Fibroblast of mammary gland (primary cell): ENCODE results near the gene IFIT1.

Experiments used
- DNase-seq: peaks from one replicate; pipeline ENCODE4 v3.0.0-alpha.2; 2010; ENCODE audit warnings: low read depth
- H3K4me3 ChIP-seq: 2 replicates; pipeline ENCODE4 v1.5.1; 2011; ENCODE audit warnings: low read depth, mild to moderate bottlenecking, low read length, moderate library complexity; ENCODE audit not compliant: control insufficient read depth
- CTCF ChIP-seq: conservative IDR thresholded peaks from 2 replicates; pipeline ENCODE4 v1.5.1; 2011; ENCODE audit warnings: low read depth, low read length, inconsistent platforms; ENCODE audit not compliant: control insufficient read depth, insufficient read depth

Gene IFIT1

GRCh38 chr10:89391907-89392756 is at the start of gene IFIT1:
IFIT1 (plus strand) TSS chr10:89392623; CDS start chr10:89392713, 90 bp downstream.
- peak within 1 kb of the TSS; percentile 64 for H3K4me3 ChIP-seq
- TF ChIP-seq CTCF: no peak
- DNase-seq: peak; percentile 90

- no peak for TF ChIP-seq CTCF
- no peak overlapping the region for H3K4me3 ChIP-seq
These were observed 49.2 kb upstream of the IFIT1 start for GRCh38 chr10:89343089-89343767.

GRCh38 chr10:89344156-89344555 is 48.3 kb upstream of the IFIT1 start:
- no peak for DNase-seq
- no peak for TF ChIP-seq CTCF
- no peak overlapping the region for H3K4me3 ChIP-seq

More at GRCh38 chr10:89343089-89343767, 49.2 kb upstream of the IFIT1 start:
- DNase-seq: no peak

- no peak for TF ChIP-seq CTCF
- no peak overlapping the region for H3K4me3 ChIP-seq
- DNase-seq: no peak
These were observed 46.9 kb upstream of the IFIT1 start for GRCh38 chr10:89345367-89346000.

GRCh38 chr10:89346405-89347254 is 45.8 kb upstream of the IFIT1 start:
- peak; percentile 80 for DNase-seq
- TF ChIP-seq CTCF: no peak
- no peak overlapping the region for H3K4me3 ChIP-seq
